ENCODE measurements around the gene EPHA1. TPM values are rescaled to one million over a fixed set of nuclear protein-coding genes. Genes with fewer than 3 reads are reported as not detected.

The EPHA1 gene
- total RNA-seq, 2 donors from 2014 or later, result 0.65 to 1.8 TPM

GRCh38 chr7:143352531-143353002 is 56.1 kb downstream of the EPHA1 start:
- Mint-ChIP-seq H3K27me3 (no peaks in the 10 kb centered on the region), H3K4me3 (no peak overlapping the region)

GRCh38 chr7:143351574-143351973 is 57.1 kb downstream of the EPHA1 start:
- Mint-ChIP-seq H3K27ac (no peak overlapping the region), H3K9me3 (no peaks in the 10 kb centered on the region), H3K4me1 (peaks cover 6% of the 10 kb centered on the region), H3K4me3 (no peak overlapping the region), H3K27me3 (peaks cover 5% of the 10 kb centered on the region), H3K36me3 (ENCODE audit: low read depth) (no peaks in the 10 kb centered on the region)
- no peak for ATAC-seq (replicated peaks)

More at GRCh38 chr7:143352531-143353002, 56.1 kb downstream of the EPHA1 start:
- no peaks in the 10 kb centered on the region for H3K36me3 Mint-ChIP-seq (ENCODE audit: low read depth)
- H3K4me1 Mint-ChIP-seq, result no peaks in the 10 kb centered on the region
- no peak overlapping the region for H3K27ac Mint-ChIP-seq
- no peaks in the 10 kb centered on the region for H3K9me3 Mint-ChIP-seq
- no peak for ATAC-seq (replicated peaks)

DNA sequence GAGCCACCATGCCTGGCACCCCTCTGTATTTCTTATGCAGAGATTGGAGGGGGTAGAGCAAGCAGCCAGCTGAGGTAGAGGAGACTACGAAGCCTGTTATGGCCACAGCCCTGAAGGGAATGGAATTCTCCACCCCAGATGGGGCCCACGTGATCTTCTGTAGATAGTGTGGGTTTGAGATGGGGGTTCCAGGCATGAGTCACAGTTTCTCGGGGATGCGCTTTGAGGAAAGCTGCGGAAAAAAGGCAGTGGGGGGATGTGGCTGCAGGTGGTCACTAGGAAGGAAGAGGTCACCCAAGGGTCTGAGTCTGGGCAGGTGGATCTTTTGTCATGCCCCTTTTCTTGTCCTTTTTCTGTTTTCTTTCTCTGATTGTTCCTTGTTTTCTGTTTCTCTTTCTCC is 57.6 kb downstream of the EPHA1 start:
- Mint-ChIP-seq H3K36me3 (ENCODE audit: low read depth) (no peaks in the 10 kb centered on the region), H3K27me3 (peaks cover 6% of the 10 kb centered on the region), H3K4me1 (peaks cover 6% of the 10 kb centered on the region), H3K27ac (no peak overlapping the region), H3K4me3 (no peak overlapping the region), H3K9me3 (no peaks in the 10 kb centered on the region)
- ATAC-seq (replicated peaks), result no peak

GRCh38 chr7:143347950-143348349 is 60.7 kb downstream of the EPHA1 start:
- H3K27ac Mint-ChIP-seq, result no peak overlapping the region
- no peak overlapping the region for H3K4me3 Mint-ChIP-seq
- H3K4me1 Mint-ChIP-seq, result peaks cover 11% of the 10 kb centered on the region
- H3K9me3 Mint-ChIP-seq, result no peaks in the 10 kb centered on the region
- H3K36me3 Mint-ChIP-seq (ENCODE audit: low read depth), result no peaks in the 10 kb centered on the region
- ATAC-seq (replicated peaks), result no peak
- H3K27me3 Mint-ChIP-seq, result peaks cover 6% of the 10 kb centered on the region

GRCh38 chr7:143346018-143346417 is 62.6 kb downstream of the EPHA1 start:
- H3K27ac Mint-ChIP-seq, result no peak overlapping the region
- no peak for ATAC-seq (replicated peaks)
- no peaks in the 10 kb centered on the region for H3K9me3 Mint-ChIP-seq
- no peaks in the 10 kb centered on the region for H3K36me3 Mint-ChIP-seq (ENCODE audit: low read depth)
- H3K27me3 Mint-ChIP-seq, result peaks cover 9% of the 10 kb centered on the region
- H3K4me3 Mint-ChIP-seq, result peak overlapping the region; percentile 76
- H3K4me1 Mint-ChIP-seq, result peaks cover 11% of the 10 kb centered on the region

GRCh38 chr7:143345428-143345900 is 63.2 kb downstream of the EPHA1 start:
- no peaks in the 10 kb centered on the region for H3K9me3 Mint-ChIP-seq
- H3K27me3 Mint-ChIP-seq, result peaks cover 9% of the 10 kb centered on the region
- ATAC-seq (replicated peaks), result peak; percentile 99
- peak overlapping the region; percentile 76 for H3K4me3 Mint-ChIP-seq
- H3K27ac Mint-ChIP-seq, result peak overlapping the region; percentile 66
- no peaks in the 10 kb centered on the region for H3K36me3 Mint-ChIP-seq (ENCODE audit: low read depth)
- peaks cover 11% of the 10 kb centered on the region for H3K4me1 Mint-ChIP-seq

- peaks cover 11% of the 10 kb centered on the region for H3K4me1 Mint-ChIP-seq
- no peak overlapping the region for H3K27ac Mint-ChIP-seq
- peaks cover 20% of the 10 kb centered on the region for H3K27me3 Mint-ChIP-seq
- no peak for ATAC-seq (replicated peaks)
- H3K4me3 Mint-ChIP-seq, result no peak overlapping the region
- H3K9me3 Mint-ChIP-seq, result no peaks in the 10 kb centered on the region
- H3K36me3 Mint-ChIP-seq (ENCODE audit: low read depth), result no peaks in the 10 kb centered on the region
Measured at GRCh38 chr7:143343596-143343995, 65.1 kb downstream of the EPHA1 start.

GRCh38 chr7:143341842-143342241 is 66.8 kb downstream of the EPHA1 start:
- peaks cover 14% of the 10 kb centered on the region for H3K4me1 Mint-ChIP-seq
- peaks cover 23% of the 10 kb centered on the region for H3K27me3 Mint-ChIP-seq
- no peak for ATAC-seq (replicated peaks)
- H3K4me3 Mint-ChIP-seq, result no peak overlapping the region
- no peaks in the 10 kb centered on the region for H3K36me3 Mint-ChIP-seq (ENCODE audit: low read depth)
- no peak overlapping the region for H3K27ac Mint-ChIP-seq
- no peaks in the 10 kb centered on the region for H3K9me3 Mint-ChIP-seq

Other genes with a start within 250 kb of the EPHA1 start
- gene TAS2R39, start 225.4 kb downstream of the EPHA1 start, total RNA-seq, result not detected
- gene TAS2R40, start 186.8 kb downstream of the EPHA1 start, total RNA-seq, result not detected
- 100 to 1,000 TPM; 214 to 269 TPM for gene GSTK1, start 145.4 kb downstream of the EPHA1 start, total RNA-seq
- gene TMEM139, start 123.9 kb downstream of the EPHA1 start, total RNA-seq, result 1 to 10 TPM in 1 of 2 donors, under 1 TPM in 1; 0.86 to 1.9 TPM
- 100 to 1,000 TPM; 110 to 119 TPM for gene CASP2, start 120.5 kb downstream of the EPHA1 start, total RNA-seq
- under 1 TPM in 1 of 2 donors, not detected in 1; 0.11 TPM for gene CLCN1, start 92.7 kb downstream of the EPHA1 start, total RNA-seq
- gene FAM131B, start 46.1 kb downstream of the EPHA1 start, total RNA-seq, result 1 to 10 TPM in 1 of 2 donors, under 1 TPM in 1; 0.85 to 1.1 TPM
- 100 to 1,000 TPM; 116 to 146 TPM for gene ZYX, start 27.5 kb downstream of the EPHA1 start, total RNA-seq
- not detected for gene TAS2R60, start 34.6 kb upstream of the EPHA1 start, total RNA-seq
- gene TAS2R41, start 69.0 kb upstream of the EPHA1 start, total RNA-seq, result not detected
- gene CTAGE15, start 162.9 kb upstream of the EPHA1 start, total RNA-seq, result 1 to 10 TPM in 1 of 2 donors, under 1 TPM in 1; 0.56 to 2.7 TPM
- gene TCAF2, start 212.1 kb upstream of the EPHA1 start, total RNA-seq, result 100 to 1,000 TPM in 1 of 2 donors, 10 to 100 TPM in 1; 73.1 to 106 TPM

Data from activated T-helper 17 cell treated with anti-CD3 and anti-CD28 coated beads, Interleukin-2, amount 50 U/mL, for 72 hours (primary cell).